ENCODE measurements around the gene SMYD4. TPM values are rescaled to one million over a fixed set of nuclear protein-coding genes. Genes with fewer than 3 reads are reported as not detected.
"Not testable (repeated sequence)": the region's sequence is repeated elsewhere in the genome, so short reads cannot be mapped to it uniquely, and the experiment has no call there.

Gene SMYD4
- polyA plus RNA-seq, 1 donor from 2014 or later, result 6.8 TPM

DNA sequence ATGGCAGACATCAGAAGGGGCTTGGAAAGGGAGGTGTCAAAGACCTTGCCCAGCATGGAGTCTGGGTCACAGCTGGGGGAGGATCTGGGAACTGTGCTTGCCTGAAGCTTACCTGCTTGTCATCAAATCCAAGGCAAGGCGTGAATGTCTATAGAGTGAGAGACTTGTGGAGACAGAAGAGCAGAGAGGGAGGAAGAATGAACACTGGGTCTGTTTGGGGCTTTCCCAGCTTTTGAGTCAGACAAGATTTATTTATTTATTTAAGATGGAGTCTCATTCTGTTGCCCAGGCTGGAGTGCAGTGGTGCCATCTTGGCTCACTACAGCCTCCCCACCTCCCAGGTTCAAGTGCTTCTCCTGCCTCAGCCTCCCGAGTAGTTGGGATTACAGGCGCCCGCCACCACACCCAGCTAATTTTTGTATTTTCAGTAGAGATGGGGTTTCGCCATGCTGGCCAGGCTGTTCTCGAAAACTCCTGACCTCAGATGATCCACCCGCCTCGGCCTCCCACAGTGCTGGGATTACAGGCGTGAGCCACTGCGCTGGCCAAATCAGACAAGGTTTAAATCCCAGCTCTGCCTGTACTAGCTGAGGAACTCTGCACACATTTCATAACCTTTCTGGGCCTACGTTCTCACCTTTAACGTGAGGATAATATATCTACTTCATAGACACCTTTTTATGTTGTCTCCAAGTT is 56.6 kb downstream of the SMYD4 start:
- not testable (repeated sequence) for H3K4me3 ChIP-seq (ENCODE audit: low read length); H3K9me2 ChIP-seq (ENCODE audit: insufficient read depth, low read length); H3K9me3 ChIP-seq (ENCODE audit: low read length); H3K27ac ChIP-seq (ENCODE audit: low read length); H3K4me2 ChIP-seq (ENCODE audit: low read length); H3K9ac ChIP-seq (ENCODE audit: low read length); H3K27me3 ChIP-seq (ENCODE audit: insufficient read depth, low read depth, low read length); H3K36me3 ChIP-seq (ENCODE audit: insufficient read depth, low read length); H2AFZ ChIP-seq (ENCODE audit: low read depth, low read length); H3F3A ChIP-seq (ENCODE audit: insufficient read depth, low read length, poor library complexity, severe bottlenecking); H3K79me2 ChIP-seq (replicated peaks; ENCODE audit: insufficient read depth, low read length); H4K20me1 ChIP-seq (ENCODE audit: insufficient read depth)

DNA sequence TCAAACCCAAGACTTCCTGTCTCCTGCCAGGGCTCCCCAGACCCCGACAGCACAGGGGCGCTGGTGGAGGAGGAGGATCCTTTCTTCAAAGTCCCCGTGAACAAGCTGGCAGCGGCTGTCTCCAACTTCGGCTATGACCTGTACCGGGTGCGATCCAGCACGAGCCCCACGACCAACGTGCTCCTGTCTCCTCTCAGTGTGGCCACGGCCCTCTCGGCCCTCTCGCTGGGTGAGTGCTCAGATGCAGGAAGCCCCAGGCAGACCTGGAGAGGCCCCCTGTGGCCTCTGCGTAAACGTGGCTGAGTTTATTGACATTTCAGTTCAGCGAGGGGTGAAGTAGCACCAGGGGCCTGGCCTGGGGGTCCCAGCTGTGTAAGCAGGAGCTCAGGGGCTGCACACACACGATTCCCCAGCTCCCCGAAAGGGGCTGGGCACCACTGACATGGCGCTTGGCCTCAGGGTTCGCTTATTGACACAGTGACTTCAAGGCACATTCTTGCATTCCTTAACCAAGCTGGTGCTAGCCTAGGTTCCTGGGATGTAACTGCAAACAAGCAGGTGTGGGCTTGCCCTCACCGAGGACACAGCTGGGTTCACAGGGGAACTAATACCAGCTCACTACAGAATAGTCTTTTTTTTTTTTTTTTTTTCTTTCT is 59.8 kb downstream of the SMYD4 start:
- Histone ChIP-seq H3F3A (ENCODE audit: insufficient read depth, low read length, poor library complexity, severe bottlenecking) (no peaks in the 10 kb centered on the region), H3K36me3 (ENCODE audit: insufficient read depth, low read length) (no peaks in the 10 kb centered on the region), H3K9me2 (ENCODE audit: insufficient read depth, low read length) (no peaks in the 10 kb centered on the region), H3K9me3 (ENCODE audit: low read length) (no peaks in the 10 kb centered on the region), H3K4me3 (ENCODE audit: low read length) (no peak overlapping the region), H3K27me3 (ENCODE audit: insufficient read depth, low read depth, low read length) (no peaks in the 10 kb centered on the region), H3K27ac (ENCODE audit: low read length) (no peak overlapping the region), H3K9ac (ENCODE audit: low read length) (no peak overlapping the region), H3K4me2 (ENCODE audit: low read length) (no peak overlapping the region), H3K79me2 (replicated peaks; ENCODE audit: insufficient read depth, low read length) (no peaks in the 10 kb centered on the region), H2AFZ (ENCODE audit: low read depth, low read length) (no peak overlapping the region), H4K20me1 (ENCODE audit: insufficient read depth) (no peaks in the 10 kb centered on the region)
- TF ChIP-seq RAD21 (conservative IDR thresholded peaks at IDR 0.05) (no peak), POLR2AphosphoS5 (IDR thresholded peaks at IDR 0.05) (no peak), SMC3 (conservative IDR thresholded peaks at IDR 0.05; ENCODE audit: poor library complexity) (no peak), EP300 (conservative IDR thresholded peaks at IDR 0.05; ENCODE audit: poor library complexity, severe bottlenecking) (no peak), TAF1 (IDR thresholded peaks at IDR 0.05; ENCODE audit: low read depth) (no peak), MXI1 (conservative IDR thresholded peaks at IDR 0.05; ENCODE audit: poor library complexity, severe bottlenecking) (no peak), EZH2 (IDR thresholded peaks at IDR 0.05; ENCODE audit: borderline replicate concordance, insufficient read depth, low read length, poor library complexity, severe bottlenecking) (no peak)
- TF ChIP-seq, protein P1, sequence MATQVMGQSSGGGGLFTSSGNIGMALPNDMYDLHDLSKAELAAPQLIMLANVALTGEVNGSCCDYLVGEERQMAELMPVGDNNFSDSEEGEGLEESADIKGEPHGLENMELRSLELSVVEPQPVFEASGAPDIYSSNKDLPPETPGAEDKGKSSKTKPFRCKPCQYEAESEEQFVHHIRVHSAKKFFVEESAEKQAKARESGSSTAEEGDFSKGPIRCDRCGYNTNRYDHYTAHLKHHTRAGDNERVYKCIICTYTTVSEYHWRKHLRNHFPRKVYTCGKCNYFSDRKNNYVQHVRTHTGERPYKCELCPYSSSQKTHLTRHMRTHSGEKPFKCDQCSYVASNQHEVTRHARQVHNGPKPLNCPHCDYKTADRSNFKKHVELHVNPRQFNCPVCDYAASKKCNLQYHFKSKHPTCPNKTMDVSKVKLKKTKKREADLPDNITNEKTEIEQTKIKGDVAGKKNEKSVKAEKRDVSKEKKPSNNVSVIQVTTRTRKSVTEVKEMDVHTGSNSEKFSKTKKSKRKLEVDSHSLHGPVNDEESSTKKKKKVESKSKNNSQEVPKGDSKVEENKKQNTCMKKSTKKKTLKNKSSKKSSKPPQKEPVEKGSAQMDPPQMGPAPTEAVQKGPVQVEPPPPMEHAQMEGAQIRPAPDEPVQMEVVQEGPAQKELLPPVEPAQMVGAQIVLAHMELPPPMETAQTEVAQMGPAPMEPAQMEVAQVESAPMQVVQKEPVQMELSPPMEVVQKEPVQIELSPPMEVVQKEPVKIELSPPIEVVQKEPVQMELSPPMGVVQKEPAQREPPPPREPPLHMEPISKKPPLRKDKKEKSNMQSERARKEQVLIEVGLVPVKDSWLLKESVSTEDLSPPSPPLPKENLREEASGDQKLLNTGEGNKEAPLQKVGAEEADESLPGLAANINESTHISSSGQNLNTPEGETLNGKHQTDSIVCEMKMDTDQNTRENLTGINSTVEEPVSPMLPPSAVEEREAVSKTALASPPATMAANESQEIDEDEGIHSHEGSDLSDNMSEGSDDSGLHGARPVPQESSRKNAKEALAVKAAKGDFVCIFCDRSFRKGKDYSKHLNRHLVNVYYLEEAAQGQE (IDR thresholded peaks at IDR 0.05; ENCODE audit: borderline replicate concordance), result no peak
- TF ChIP-seq, protein P2, sequence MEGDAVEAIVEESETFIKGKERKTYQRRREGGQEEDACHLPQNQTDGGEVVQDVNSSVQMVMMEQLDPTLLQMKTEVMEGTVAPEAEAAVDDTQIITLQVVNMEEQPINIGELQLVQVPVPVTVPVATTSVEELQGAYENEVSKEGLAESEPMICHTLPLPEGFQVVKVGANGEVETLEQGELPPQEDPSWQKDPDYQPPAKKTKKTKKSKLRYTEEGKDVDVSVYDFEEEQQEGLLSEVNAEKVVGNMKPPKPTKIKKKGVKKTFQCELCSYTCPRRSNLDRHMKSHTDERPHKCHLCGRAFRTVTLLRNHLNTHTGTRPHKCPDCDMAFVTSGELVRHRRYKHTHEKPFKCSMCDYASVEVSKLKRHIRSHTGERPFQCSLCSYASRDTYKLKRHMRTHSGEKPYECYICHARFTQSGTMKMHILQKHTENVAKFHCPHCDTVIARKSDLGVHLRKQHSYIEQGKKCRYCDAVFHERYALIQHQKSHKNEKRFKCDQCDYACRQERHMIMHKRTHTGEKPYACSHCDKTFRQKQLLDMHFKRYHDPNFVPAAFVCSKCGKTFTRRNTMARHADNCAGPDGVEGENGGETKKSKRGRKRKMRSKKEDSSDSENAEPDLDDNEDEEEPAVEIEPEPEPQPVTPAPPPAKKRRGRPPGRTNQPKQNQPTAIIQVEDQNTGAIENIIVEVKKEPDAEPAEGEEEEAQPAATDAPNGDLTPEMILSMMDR (IDR thresholded peaks at IDR 0.05; ENCODE audit: poor library complexity, severe bottlenecking), result no peak

Data from neural cell (in vitro differentiated cells).